NCI-H748 (cell line): ENCODE measurements around the gene SETD5.
A peak's percentile ranks its signal among the peaks of the same experiment; 100 is the strongest.

Experiments
- DNase-seq: peaks from one replicate; lab custom pipeline; 2025; ENCODE audit not compliant: unreplicated experiment; lab: John Stamatoyannopoulos, UW

Gene SETD5

GRCh38 chr3:9397332-9397905, at the start of gene SETD5:
TSS of gene SETD5 (plus strand) at chr3:9397615. CDS start at chr3:9428939, 31,324 bp downstream.
- peak; percentile 94 for DNase-seq

GRCh38 chr3:9347887-9348286, 49.5 kb upstream of the SETD5 start:
- no peak for DNase-seq

GRCh38 chr3:9349321-9350117, 47.9 kb upstream of the SETD5 start:
- no peak for DNase-seq

- DNase-seq, result peak; percentile 24
Observed at GRCh38 chr3:9351709-9352126, 45.7 kb upstream of the SETD5 start.

- peak; percentile 43 for DNase-seq
Observed at GRCh38 chr3:9352917-9353752, 44.3 kb upstream of the SETD5 start.

GRCh38 chr3:9361691-9362388, 35.6 kb upstream of the SETD5 start:
- no peak for DNase-seq

- DNase-seq, result peak; percentile 89
Observed at GRCh38 chr3:9362731-9363530, 34.5 kb upstream of the SETD5 start, which contains the start of gene THUMPD3. TSS of gene THUMPD3 (plus strand) at chr3:9363054. CDS start at chr3:9365069, 2,015 bp downstream.

GRCh38 chr3:9369508-9369907, 27.9 kb upstream of the SETD5 start:
- DNase-seq, result no peak

- no peak for DNase-seq
Observed at GRCh38 chr3:9373465-9373864, 23.9 kb upstream of the SETD5 start.

GRCh38 chr3:9377981-9378380, 19.4 kb upstream of the SETD5 start:
- no peak for DNase-seq

GRCh38 chr3:9379327-9379726, 18.1 kb upstream of the SETD5 start:
- DNase-seq, result no peak

- no peak for DNase-seq
Observed at GRCh38 chr3:9380014-9380413, 17.4 kb upstream of the SETD5 start.

- no peak for DNase-seq
Observed at GRCh38 chr3:9384141-9384828, 13.1 kb upstream of the SETD5 start.

- no peak for DNase-seq
Observed at GRCh38 chr3:9385187-9386077, 12.0 kb upstream of the SETD5 start.

GRCh38 chr3:9386078-9386459, 11.3 kb upstream of the SETD5 start:
- no peak for DNase-seq

- no peak for DNase-seq
Observed at GRCh38 chr3:9386501-9387321, 10.7 kb upstream of the SETD5 start.

GRCh38 chr3:9387322-9387655, 10.1 kb upstream of the SETD5 start:
- DNase-seq, result no peak

GRCh38 chr3:9388142-9388541, 9.3 kb upstream of the SETD5 start:
- no peak for DNase-seq
